DMS53 treated with DMSO at 0.1 percent for 48 hours (cell line): ENCODE results near the gene AQP5.

ENCODE experiments used
- DNase-seq: peaks from one replicate; lab custom pipeline; 2025; ENCODE audit not compliant: unreplicated experiment; lab: John Stamatoyannopoulos, UW

Gene AQP5

GRCh38 chr12:49932023-49932422 lies 29.6 kb upstream of the AQP5 start:
- no peak for DNase-seq

- no peak for DNase-seq
These were observed 29.0 kb upstream of the AQP5 start for GRCh38 chr12:49932533-49933130.

GRCh38 chr12:49933796-49934195 lies 27.9 kb upstream of the AQP5 start:
- no peak for DNase-seq

- DNase-seq, result no peak
These were observed 27.2 kb upstream of the AQP5 start for GRCh38 chr12:49934505-49934904.

- no peak for DNase-seq
These were observed 24.7 kb upstream of the AQP5 start for GRCh38 chr12:49936925-49937324.

GRCh38 chr12:49937639-49938300 lies 23.9 kb upstream of the AQP5 start:
- no peak for DNase-seq

- DNase-seq, result no peak
These were observed 22.4 kb upstream of the AQP5 start for GRCh38 chr12:49939307-49939706.

- DNase-seq, result no peak
These were observed 22.0 kb upstream of the AQP5 start for GRCh38 chr12:49939707-49940106.

GRCh38 chr12:49941556-49942511 lies 19.8 kb upstream of the AQP5 start:
- no peak for DNase-seq

- DNase-seq, result no peak
These were observed 19.2 kb upstream of the AQP5 start for GRCh38 chr12:49942512-49942893.

- no peak for DNase-seq
These were observed 18.6 kb upstream of the AQP5 start for GRCh38 chr12:49942921-49943624.

- no peak for DNase-seq
These were observed 18.1 kb upstream of the AQP5 start for GRCh38 chr12:49943625-49943960.

GRCh38 chr12:49944046-49944445 lies 17.6 kb upstream of the AQP5 start:
- DNase-seq, result no peak

GRCh38 chr12:49944718-49945117 lies 17.0 kb upstream of the AQP5 start:
- no peak for DNase-seq

- DNase-seq, result peak; percentile 68
These were observed 16.1 kb upstream of the AQP5 start for GRCh38 chr12:49945394-49946080.

GRCh38 chr12:49946086-49946485 lies 15.6 kb upstream of the AQP5 start:
- no peak for DNase-seq

- no peak for DNase-seq
These were observed 15.2 kb upstream of the AQP5 start for GRCh38 chr12:49946497-49946896.

GRCh38 chr12:49947593-49948226 lies 14.0 kb upstream of the AQP5 start:
- no peak for DNase-seq

- no peak for DNase-seq
These were observed 12.5 kb upstream of the AQP5 start for GRCh38 chr12:49948866-49949845.
